Head of caudate nucleus (tissue), 42 donors: Measurements from ENCODE around the gene TCEA3.
A peak's percentile ranks its signal among the peaks of the same experiment; 100 is the strongest.

Experiments used
- DNase-seq, 42 donors: peaks; one replicate each; pipeline versions ENCODE4 v3.0.0 to v3.0.0-alpha.2; 2020 to 2021; ENCODE audit warnings: mixed read lengths in 7 of 42
- intact Hi-C: fragments of 100-400 bp; cut with DNase I; formaldehyde crosslinking; loops from one replicate; pipeline ENCODE4 v1.15.0; 2022

The TCEA3 gene

GRCh38 chr1:23449958-23450357 lies 25.4 kb upstream of the TCEA3 start:
- DNase-seq: peak in 21 of 42 donors; percentile 7 to 64 (median 25)

GRCh38 chr1:23449306-23449705 lies 24.8 kb upstream of the TCEA3 start:
- no peak for DNase-seq
- intact Hi-C loops: no loop called here

More at GRCh38 chr1:23449958-23450357, 25.4 kb upstream of the TCEA3 start:
- intact Hi-C loops: no loop called here

GRCh38 chr1:23448846-23449245 lies 24.3 kb upstream of the TCEA3 start:
- DNase-seq: no peak
- intact Hi-C loops: no loop called here

- no peak for DNase-seq
- intact Hi-C loops: no loop called here
Observed at GRCh38 chr1:23446661-23447310, 22.2 kb upstream of the TCEA3 start.

- intact Hi-C loops: no loop called here
- DNase-seq: no peak
Observed at GRCh38 chr1:23444596-23445390, 20.2 kb upstream of the TCEA3 start.

GRCh38 chr1:23444104-23444533 lies 19.6 kb upstream of the TCEA3 start:
- peak in 39 of 42 donors; percentile 17 to 91 (median 69) for DNase-seq
- intact Hi-C loops: no loop called here

GRCh38 chr1:23442751-23443150 lies 18.2 kb upstream of the TCEA3 start:
- no peak for DNase-seq
- intact Hi-C loops: no loop called here

- intact Hi-C loops: no loop called here
- DNase-seq: no peak
Observed at GRCh38 chr1:23441446-23442148, 17.0 kb upstream of the TCEA3 start.

- no peak for DNase-seq
- intact Hi-C loops: no loop called here
Observed at GRCh38 chr1:23438545-23438944, 14.0 kb upstream of the TCEA3 start.

- no peak for DNase-seq
- intact Hi-C loops: no loop called here
Observed at GRCh38 chr1:23437355-23437664, 12.8 kb upstream of the TCEA3 start.

GRCh38 chr1:23436520-23437354 lies 12.2 kb upstream of the TCEA3 start:
- intact Hi-C loops: no loop called here
- DNase-seq: no peak

GRCh38 chr1:23434260-23434775 lies 9.8 kb upstream of the TCEA3 start:
- intact Hi-C loops: no loop called here
- DNase-seq: no peak

- intact Hi-C loops: no loop called here
- DNase-seq: no peak
Observed at GRCh38 chr1:23433122-23433521, 8.6 kb upstream of the TCEA3 start.

- no peak for DNase-seq
- intact Hi-C loops: no loop called here
Observed at GRCh38 chr1:23431431-23431830, 6.9 kb upstream of the TCEA3 start.

GRCh38 chr1:23430803-23431202 lies 6.3 kb upstream of the TCEA3 start:
- intact Hi-C loops: no loop called here
- DNase-seq: no peak

GRCh38 chr1:23428136-23428905 lies 3.8 kb upstream of the TCEA3 start:
- intact Hi-C loops: no loop called here
- DNase-seq: no peak

- intact Hi-C loops: no loop called here
- no peak for DNase-seq
Observed at GRCh38 chr1:23427550-23427949, 3.0 kb upstream of the TCEA3 start.

GRCh38 chr1:23426828-23427227 lies 2.3 kb upstream of the TCEA3 start:
- intact Hi-C loops: no loop called here
- DNase-seq: no peak

- intact Hi-C loops: no loop called here
- no peak for DNase-seq
Observed at GRCh38 chr1:23425193-23425494, 596 bp upstream of the TCEA3 start.
